ENCODE results near the gene CNBP. TPM values are rescaled to one million over a fixed set of nuclear protein-coding genes. Genes with fewer than 3 reads are reported as not detected.
A peak's percentile ranks its signal among the peaks of the same experiment; 100 is the strongest.
"Not testable (repeated sequence)": the region's sequence is repeated elsewhere in the genome, so short reads cannot be mapped to it uniquely, and the experiment has no call there.

CNBP gene
- total RNA-seq, 1 donor from 2014 or later, result 169 TPM

- not testable (repeated sequence) for DNase-seq (ENCODE audit: low spot score in 2 of 2); FAIRE-seq
Measured at GRCh38 chr3:129136275-129136674, 47.4 kb downstream of the CNBP start.

GRCh38 chr3:129132097-129132866, 51.4 kb downstream of the CNBP start:
- FAIRE-seq, result no peak
- DNase-seq (ENCODE audit: low spot score in 2 of 2), result no peak

GRCh38 chr3:129131465-129132088, 52.1 kb downstream of the CNBP start:
- DNase-seq (ENCODE audit: low spot score in 2 of 2), result no peak
- no peak for FAIRE-seq

GRCh38 chr3:129130291-129130813, 53.3 kb downstream of the CNBP start:
- no peak for FAIRE-seq

GRCh38 chr3:129128357-129129155, 55.1 kb downstream of the CNBP start:
- DNase-seq (ENCODE audit: low spot score in 2 of 2) (no peak), FAIRE-seq (no peak)

More at GRCh38 chr3:129130291-129130813, 53.3 kb downstream of the CNBP start:
- no peak for DNase-seq (ENCODE audit: low spot score in 2 of 2)

- FAIRE-seq (no peak), DNase-seq (ENCODE audit: low spot score in 2 of 2) (no peak)
Measured at GRCh38 chr3:129126726-129127280, 56.9 kb downstream of the CNBP start.

- no peak for DNase-seq (ENCODE audit: low spot score in 2 of 2)
- FAIRE-seq, result no peak
Measured at GRCh38 chr3:129123314-129124060, 60.2 kb downstream of the CNBP start.

GRCh38 chr3:129122412-129123011, 61.2 kb downstream of the CNBP start:
- FAIRE-seq, result no peak
- peak; percentile 28 to 35 for DNase-seq (ENCODE audit: low spot score in 2 of 2)

GRCh38 chr3:129121792-129122411, 61.8 kb downstream of the CNBP start, which contains the start of gene RAB43:
Gene RAB43, minus strand, starts transcription at chr3:129121804. Its CDS starts 315 bp downstream, at chr3:129121489.
- no peak for FAIRE-seq
- DNase-seq (ENCODE audit: low spot score in 2 of 2), result peak; percentile 92 to 96

- DNase-seq (ENCODE audit: low spot score in 2 of 2), result peak in 1 of 2 donors; percentile 22
- FAIRE-seq, result no peak
Measured at GRCh38 chr3:129121016-129121791, 62.5 kb downstream of the CNBP start.

GRCh38 chr3:129120254-129121004, 63.3 kb downstream of the CNBP start:
- no peak for FAIRE-seq
- peak; percentile 63 to 68 for DNase-seq (ENCODE audit: low spot score in 2 of 2)

GRCh38 chr3:129119365-129120100, 64.2 kb downstream of the CNBP start:
- no peak for DNase-seq (ENCODE audit: low spot score in 2 of 2)
- FAIRE-seq, result no peak

- FAIRE-seq (no peak), DNase-seq (ENCODE audit: low spot score in 2 of 2) (no peak)
Measured at GRCh38 chr3:129118745-129119144, 65.0 kb downstream of the CNBP start.
